ENCODE measurements around the gene RUNX1. TPM values are rescaled to one million over a fixed set of nuclear protein-coding genes. Genes with fewer than 3 reads are reported as not detected.

Gene RUNX1
- total and polyA plus RNA-seq, 7 donors: 8.7 to 230 (median 30.1) TPM

GRCh38 chr21:34790834-34791233, 258.3 kb downstream of the RUNX1 start:
- peaks cover 7 to 53% of the 10 kb centered on the region in 2 donors for H3K36me3 ChIP-seq (ENCODE audit: insufficient read depth in 1 of 2, low read depth in 1 of 2)

GRCh38 chr21:34790341-34790740, 258.8 kb downstream of the RUNX1 start:
- H3K4me3 ChIP-seq: no peak overlapping the region
- 50 to 70% (median 56%) methylated on average over 6 of the region's 6 CpGs for WGBS, 3 donors
- H3K9me3 ChIP-seq: no peaks in the 10 kb centered on the region
- intact Hi-C loops (cut with DNase I): loop anchor here in 1 of 2 donors (5.0 kb wide), 1 partner anchor 53 kb away; no protein-coding TSS in a partner anchor
- H3K36me3 ChIP-seq (ENCODE audit: insufficient read depth in 1 of 2, low read depth in 1 of 2): peaks cover 7 to 52% of the 10 kb centered on the region in 2 donors
- H3K27ac ChIP-seq: no peak overlapping the region
- H3K4me1 ChIP-seq: peaks cover 13% of the 10 kb centered on the region
- ATAC-seq (no peak), DNase-seq (no peak)
- TF ChIP-seq CTCF (IDR thresholded peaks at IDR 0.05): no peak
- no peaks in the 10 kb centered on the region for H3K27me3 ChIP-seq (ENCODE audit: insufficient read depth in 3 of 3, low read length in 2 of 3)

More at GRCh38 chr21:34790834-34791233, 258.3 kb downstream of the RUNX1 start:
- H3K27me3 ChIP-seq (ENCODE audit: insufficient read depth in 3 of 3, low read length in 2 of 3): no peaks in the 10 kb centered on the region
- H3K4me1 ChIP-seq: peaks cover 18% of the 10 kb centered on the region
- H3K9me3 ChIP-seq: no peaks in the 10 kb centered on the region
- no peak overlapping the region for H3K4me3 ChIP-seq
- ATAC-seq: no peak
- H3K27ac ChIP-seq: no peak overlapping the region
- DNase-seq: no peak
- TF ChIP-seq CTCF (IDR thresholded peaks at IDR 0.05): no peak
- intact Hi-C loops (cut with DNase I): loop anchor here in 1 of 2 donors (5.0 kb wide), 1 partner anchor 54 kb away; no protein-coding TSS in a partner anchor
- 69 to 72% (median 71%) methylated on average over 3 of the region's 3 CpGs for WGBS, 3 donors

- H3K4me1 ChIP-seq: no peaks in the 10 kb centered on the region
- ATAC-seq (no peak), DNase-seq (no peak)
- intact Hi-C loops (cut with DNase I): no loop called here
- WGBS, 3 donors: 94 to 100% (median 96%) methylated on average over 1 of the region's 1 CpG
- H3K27ac ChIP-seq: no peak overlapping the region
- peaks cover 7 to 38% of the 10 kb centered on the region in 2 donors for H3K36me3 ChIP-seq (ENCODE audit: insufficient read depth in 1 of 2, low read depth in 1 of 2)
- no peak for TF ChIP-seq CTCF (IDR thresholded peaks at IDR 0.05)
- no peak overlapping the region for H3K4me3 ChIP-seq
- no peaks in the 10 kb centered on the region for H3K27me3 ChIP-seq (ENCODE audit: insufficient read depth in 3 of 3, low read length in 2 of 3)
- no peaks in the 10 kb centered on the region for H3K9me3 ChIP-seq
These were observed 260.2 kb downstream of the RUNX1 start for GRCh38 chr21:34788879-34789278.

- Histone ChIP-seq H3K9me3 (no peaks in the 10 kb centered on the region), H3K4me3 (no peak overlapping the region), H3K4me1 (no peaks in the 10 kb centered on the region), H3K27ac (no peak overlapping the region), H3K27me3 (ENCODE audit: insufficient read depth in 3 of 3, low read length in 2 of 3) (no peaks in the 10 kb centered on the region), H3K36me3 (ENCODE audit: insufficient read depth in 1 of 2, low read depth in 1 of 2) (peaks cover 0 to 4% of the 10 kb centered on the region in 2 donors)
- DNase-seq (no peak), ATAC-seq (no peak)
- intact Hi-C loops (cut with DNase I): no loop called here
- WGBS, 3 donors: 90 to 93% (median 90%) methylated on average over 2 of the region's 2 CpGs
- no peak for TF ChIP-seq CTCF (IDR thresholded peaks at IDR 0.05)
These were observed 265.3 kb downstream of the RUNX1 start for GRCh38 chr21:34783815-34784214.

Data from psoas muscle (tissue), 8 donors.